ENCODE results near the gene SMC5.
"Not testable (repeated sequence)": the region's sequence is repeated elsewhere in the genome, so short reads cannot be mapped to it uniquely, and the experiment has no call there.

SMC5 gene

GRCh38 chr9:70263421-70263820 is 4.6 kb downstream of the SMC5 start:
- DNase-seq (ENCODE audit: low spot score), result no peak

DNA sequence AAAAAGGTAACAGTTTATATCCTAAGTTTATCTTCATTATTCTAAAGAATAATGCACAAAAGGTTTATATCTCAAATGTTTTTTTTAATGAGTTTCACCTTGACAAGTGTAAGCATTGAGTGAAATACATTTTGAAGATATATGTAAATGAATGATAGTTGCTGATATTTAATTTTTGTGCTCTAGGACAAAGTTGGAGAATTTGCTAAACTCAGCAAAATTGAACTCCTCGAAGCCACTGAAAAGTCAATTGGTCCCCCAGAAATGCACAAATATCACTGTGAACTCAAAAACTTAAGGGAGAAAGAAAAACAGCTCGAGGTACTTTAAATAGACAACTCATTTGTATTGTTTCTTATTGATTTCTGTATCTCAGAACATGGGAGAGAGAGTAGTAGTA is 19.5 kb downstream of the SMC5 start:
- no peak for DNase-seq (ENCODE audit: low spot score)

GRCh38 chr9:70283848-70284247 is 25.1 kb downstream of the SMC5 start:
- no peak for DNase-seq (ENCODE audit: low spot score)

GRCh38 chr9:70285246-70285645 is 26.5 kb downstream of the SMC5 start:
- DNase-seq (ENCODE audit: low spot score), result no peak

DNA sequence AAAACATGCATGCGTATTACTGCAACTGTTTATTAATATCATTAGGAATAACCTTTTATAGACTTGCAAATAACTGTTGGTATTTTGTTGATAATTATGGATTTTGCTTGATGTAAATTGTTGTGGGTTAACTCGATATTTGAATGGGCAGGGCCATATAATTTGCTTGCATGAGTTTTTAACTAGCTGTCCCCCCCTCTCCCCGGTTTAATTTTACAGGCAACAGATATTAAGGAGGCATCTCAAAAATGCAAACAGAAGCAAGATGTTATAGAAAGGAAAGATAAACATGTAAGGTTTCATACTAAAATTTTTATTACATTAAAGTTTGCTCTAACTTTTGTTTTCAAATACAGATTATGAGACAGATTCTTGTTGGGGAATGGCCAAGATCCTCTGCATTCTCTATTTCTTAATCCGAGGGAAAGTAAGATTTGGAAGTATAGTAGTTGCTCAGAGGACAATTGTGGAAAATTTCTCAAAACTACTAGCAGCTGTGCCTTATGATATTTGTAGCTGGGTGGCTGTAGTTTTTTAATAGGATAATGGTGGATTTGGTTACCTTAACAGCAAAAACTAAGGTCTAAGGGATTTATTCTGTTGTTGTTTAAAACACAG is 27.3 kb downstream of the SMC5 start:
- DNase-seq (ENCODE audit: low spot score), result no peak

GRCh38 chr9:70290626-70291025 is 31.8 kb downstream of the SMC5 start:
- DNase-seq (ENCODE audit: low spot score), result no peak

GRCh38 chr9:70291446-70291845 is 32.7 kb downstream of the SMC5 start:
- DNase-seq (ENCODE audit: low spot score), result no peak

GRCh38 chr9:70292253-70292652 is 33.5 kb downstream of the SMC5 start:
- no peak for DNase-seq (ENCODE audit: low spot score)

GRCh38 chr9:70293214-70293613 is 34.4 kb downstream of the SMC5 start:
- no peak for DNase-seq (ENCODE audit: low spot score)

GRCh38 chr9:70297141-70297540 is 38.4 kb downstream of the SMC5 start:
- no peak for DNase-seq (ENCODE audit: low spot score)

DNA sequence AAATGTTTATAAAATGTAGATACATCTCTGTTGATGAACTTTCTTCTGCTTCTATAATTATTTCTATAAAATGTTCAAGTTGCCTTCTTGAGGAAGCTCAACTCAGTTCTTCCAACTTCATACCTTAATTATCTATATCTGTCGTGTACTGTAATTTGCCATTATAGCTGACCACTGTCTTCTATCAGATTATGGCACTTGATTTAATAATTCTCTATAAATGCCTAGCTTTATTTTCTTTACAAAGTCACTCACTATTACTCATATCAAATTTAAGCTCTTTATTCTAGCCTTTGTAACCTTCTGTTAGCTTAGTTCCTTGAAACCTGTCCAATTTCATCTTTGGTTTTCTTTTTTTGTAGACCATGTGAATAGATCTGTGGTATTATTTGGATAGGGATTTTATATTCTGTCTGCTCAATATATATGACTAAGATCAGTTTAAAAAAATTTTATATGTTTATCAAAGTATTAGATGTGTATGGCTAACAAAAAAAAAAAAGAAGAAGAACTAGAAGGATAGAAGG is 39.5 kb downstream of the SMC5 start:
- DNase-seq (ENCODE audit: low spot score), result no peak

DNA sequence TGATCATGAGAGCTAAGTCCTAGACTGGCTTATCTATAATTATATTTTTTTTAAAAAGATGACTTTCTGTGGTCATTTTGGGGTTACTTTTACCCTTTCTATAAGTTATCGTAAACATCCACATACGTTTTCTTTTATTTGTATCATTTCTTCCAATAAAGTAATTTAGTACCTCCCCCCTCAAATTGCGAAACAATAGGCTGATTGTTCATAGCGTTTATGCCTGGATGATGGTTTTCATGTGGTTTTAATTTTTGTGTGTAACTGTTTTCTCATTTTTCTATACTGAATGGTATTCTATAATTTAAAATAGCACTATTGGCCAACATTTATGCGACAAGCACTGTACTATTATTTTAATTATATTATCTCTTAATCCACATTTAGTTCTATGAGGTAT is 44.5 kb downstream of the SMC5 start:
- no peak for DNase-seq (ENCODE audit: low spot score)

DNA sequence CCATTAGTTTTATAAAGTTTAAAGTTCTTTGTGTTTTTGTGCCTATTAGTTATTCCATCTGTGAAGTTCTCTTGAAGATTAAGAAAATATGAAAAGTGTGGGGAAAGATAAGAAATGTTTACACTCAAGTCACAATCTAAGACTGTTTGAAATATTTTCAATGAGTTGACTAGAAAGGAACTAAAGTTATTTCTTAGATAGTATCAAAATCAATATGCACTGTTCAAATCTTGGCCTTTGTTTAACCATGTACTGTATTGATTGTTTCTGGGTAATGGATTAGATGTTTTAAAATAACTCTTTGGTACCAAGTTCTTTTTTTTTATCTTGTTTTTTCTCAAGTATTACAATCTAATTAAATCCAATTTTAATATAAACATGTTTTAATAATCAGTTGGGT is 46.0 kb downstream of the SMC5 start:
- DNase-seq (ENCODE audit: low spot score), result no peak

DNA sequence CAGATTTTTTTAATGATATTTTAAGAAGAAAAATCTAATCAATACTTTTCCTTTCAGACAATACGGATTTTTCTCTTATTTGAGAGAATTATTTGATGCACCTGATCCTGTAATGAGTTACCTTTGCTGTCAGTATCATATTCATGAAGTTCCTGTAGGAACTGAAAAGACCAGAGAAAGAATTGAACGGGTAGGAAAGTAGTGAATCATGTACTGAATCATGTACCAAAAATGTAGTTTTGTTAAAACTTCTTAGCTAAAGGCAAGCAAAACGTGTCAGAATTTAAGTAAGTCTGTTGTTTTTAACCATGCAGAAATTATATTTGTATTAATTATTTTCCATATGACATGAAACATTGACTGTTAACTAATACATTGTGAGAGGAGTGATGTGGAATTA is 56.6 kb downstream of the SMC5 start:
- DNase-seq (ENCODE audit: low spot score), result no peak

DNA sequence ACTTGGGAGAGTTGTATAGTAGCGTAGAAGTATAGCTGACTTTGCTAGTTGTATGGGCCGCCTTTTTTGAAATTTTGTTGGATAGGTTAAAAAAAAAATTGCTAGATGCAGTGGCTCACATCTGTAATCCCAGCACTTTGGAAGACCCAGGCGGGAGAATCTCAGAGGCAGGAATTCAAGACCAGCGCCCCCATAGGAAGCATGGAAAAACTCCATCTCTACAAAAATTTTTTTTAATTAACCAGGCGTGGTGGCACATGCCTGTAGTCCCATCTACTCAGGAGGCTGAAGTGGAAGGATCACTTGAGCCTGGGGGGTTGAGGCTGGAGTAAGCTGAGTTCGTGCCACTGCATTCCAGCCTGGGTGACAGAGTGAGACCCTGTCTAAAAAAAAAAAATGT is 59.2 kb downstream of the SMC5 start:
- DNase-seq (ENCODE audit: low spot score), result no peak

GRCh38 chr9:70322096-70322495 is 63.3 kb downstream of the SMC5 start:
- no peak for DNase-seq (ENCODE audit: low spot score)

GRCh38 chr9:70324963-70325362 is 66.2 kb downstream of the SMC5 start:
- no peak for DNase-seq (ENCODE audit: low spot score)

DNA sequence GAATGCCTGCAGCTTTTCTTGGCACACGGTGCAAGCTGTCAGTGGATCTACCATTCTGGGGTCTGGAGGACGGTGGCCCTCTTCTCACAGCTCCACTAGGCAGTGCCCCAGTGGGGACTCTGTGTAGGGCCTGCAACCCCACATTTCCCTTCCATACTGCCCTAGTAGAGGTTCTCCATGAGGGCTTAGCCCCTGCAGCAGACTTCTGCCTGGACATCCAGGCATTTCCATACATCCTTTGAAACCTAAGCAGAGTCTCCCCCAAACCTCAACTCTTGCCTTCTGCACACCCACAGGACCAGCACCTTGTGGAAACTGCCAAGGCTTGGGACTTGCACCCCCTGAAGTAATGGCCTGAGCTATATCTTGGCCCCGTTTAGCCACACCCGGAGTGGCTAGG is 69.8 kb downstream of the SMC5 start:
- not testable (repeated sequence) for DNase-seq (ENCODE audit: low spot score)

DNA sequence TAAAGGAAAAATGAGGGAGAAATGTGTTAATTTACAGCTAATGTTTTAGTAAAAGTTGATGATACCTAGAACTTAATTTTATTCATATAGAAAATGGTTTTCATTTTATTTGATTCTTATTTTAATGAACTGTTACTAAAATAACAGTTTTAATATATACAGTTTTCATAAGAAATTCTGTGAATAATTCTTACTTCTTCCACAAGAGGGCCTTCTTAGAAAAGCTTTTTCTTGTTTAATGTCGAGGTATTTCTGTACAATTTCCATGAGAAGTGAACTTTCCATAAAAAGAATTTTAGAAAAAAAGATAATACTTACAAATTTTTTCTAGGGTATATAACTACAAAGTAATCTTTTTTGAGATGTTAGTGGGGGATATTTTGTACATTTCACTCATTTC is 81.8 kb downstream of the SMC5 start:
- DNase-seq (ENCODE audit: low spot score), result peak; percentile 72

- no peak for DNase-seq (ENCODE audit: low spot score)
Observed at GRCh38 chr9:70347046-70347445, 88.3 kb downstream of the SMC5 start.

DNA sequence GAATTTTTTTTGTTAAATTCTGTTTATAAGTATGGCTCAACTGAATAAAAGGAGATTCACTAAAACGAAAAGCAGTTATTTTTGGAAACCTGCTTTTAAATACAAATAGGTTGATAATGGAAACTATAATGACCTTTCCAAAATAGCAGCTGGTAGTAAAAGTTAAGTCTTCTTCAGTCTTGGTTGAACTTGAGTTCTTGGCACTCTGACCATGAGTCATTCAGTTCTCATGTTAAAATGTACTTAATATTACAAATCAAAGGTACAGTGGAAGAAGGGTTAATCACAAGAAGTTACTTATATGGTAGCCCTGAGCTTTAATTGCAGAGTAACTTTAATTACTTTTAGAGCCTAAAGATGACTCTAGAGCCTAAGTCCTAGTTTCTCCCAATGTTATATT is 93.6 kb downstream of the SMC5 start:
- no peak for DNase-seq (ENCODE audit: low spot score)

DNA sequence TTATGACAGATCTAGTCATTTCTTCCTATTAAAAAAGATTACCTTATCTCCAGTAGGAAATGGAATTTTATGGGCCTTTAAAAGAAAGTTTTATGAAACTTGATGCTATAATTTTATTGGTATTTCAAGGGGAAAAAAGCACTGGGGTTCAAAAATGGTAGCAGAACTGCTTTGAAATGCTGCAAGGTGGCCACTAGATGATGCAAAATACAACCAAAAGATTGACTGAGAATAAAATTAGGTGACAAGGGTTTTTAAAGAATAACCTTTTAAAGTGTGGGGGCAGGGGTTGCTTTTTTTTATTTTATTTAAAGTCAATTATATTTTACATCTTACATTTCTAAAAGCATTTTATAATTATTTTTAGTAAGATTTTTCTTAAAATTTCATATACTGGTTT is 94.0 kb downstream of the SMC5 start:
- peak; percentile 42 for DNase-seq (ENCODE audit: low spot score)

DNA sequence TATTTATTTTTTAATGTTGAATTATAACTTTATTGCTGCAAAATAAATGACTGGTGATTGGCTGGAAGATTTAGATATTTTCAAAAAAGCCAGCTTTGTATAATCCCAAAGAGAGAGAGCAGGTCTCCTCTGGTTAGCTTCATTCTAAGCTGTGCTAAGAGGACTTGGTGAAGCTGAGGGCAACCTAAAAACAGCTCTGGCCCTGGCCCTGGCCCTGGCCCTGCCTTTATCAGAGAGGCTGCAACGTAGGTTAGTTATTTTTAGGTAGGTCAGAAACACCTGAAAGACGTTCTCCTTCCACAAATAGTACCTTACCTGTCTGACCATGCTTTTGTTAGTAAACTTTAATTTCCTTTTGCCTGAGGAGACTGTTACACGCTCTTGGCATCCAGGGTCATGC is 97.0 kb downstream of the SMC5 start:
- DNase-seq (ENCODE audit: low spot score), result no peak

DNA sequence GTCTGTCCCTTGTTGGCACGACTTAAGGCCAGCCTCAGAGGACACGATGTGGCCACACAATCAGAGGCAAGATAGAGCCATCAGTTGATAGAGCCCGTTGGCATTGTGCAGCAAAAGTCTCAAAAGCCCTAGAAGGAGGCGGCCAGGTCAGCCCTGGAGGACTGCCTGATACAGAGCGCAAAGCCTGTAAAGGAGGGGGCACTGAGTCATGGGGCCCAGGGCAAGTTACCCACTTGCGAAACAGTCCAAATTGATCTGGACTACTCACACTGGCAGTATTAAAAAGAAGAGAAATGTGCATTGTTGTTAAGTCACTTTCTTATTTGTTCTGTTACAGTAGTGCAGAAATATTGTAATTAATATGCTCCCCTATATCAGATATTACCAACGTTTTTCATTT is 104.2 kb downstream of the SMC5 start:
- no peak for DNase-seq (ENCODE audit: low spot score)

GRCh38 chr9:70363760-70364159 is 105.0 kb downstream of the SMC5 start:
- no peak for DNase-seq (ENCODE audit: low spot score)

All from hematopoietic multipotent progenitor cell treated with erythropoietin and hydrocortisone succinate and interleukin-3 and kit ligand, for 15 days (in vitro differentiated cells).